IMR-90 (cell line): ENCODE measurements around the gene FGGY. TPM values are rescaled to one million over a fixed set of nuclear protein-coding genes. Genes with fewer than 3 reads are reported as not detected.

Experiments used
- ATAC-seq: fragments of 200-7000 bp; cut with Tn5 transposase; 2 replicates; pipeline ENCODE4 v1.9.1; 2020; ENCODE audit warnings: low read depth, mild to moderate bottlenecking, moderate library complexity
- BruUV-seq: library from RNA; stranded (reverse); fragments of 400-500 nt; replicated peaks from 2 replicates; lab custom pipeline; 2021; lab: Mats Ljungman, UMichigan
- CTCF ChIA-PET: fragments of 300-600 bp; formaldehyde crosslinking; extraction: SDS; loops from one replicate; lab custom pipeline; 2021; ENCODE audit warnings: antibody characterized with exemption; lab: Yijun Ruan, JAX
- POLR2A ChIA-PET: fragments of 300-600 bp; sonication (Branson Sonifier 250); formaldehyde crosslinking; loops from one replicate; lab custom pipeline; 2022; ENCODE audit warnings: antibody characterized with exemption; ENCODE audit not compliant: unreplicated experiment; lab: Charles Lee
- DNase-seq: peaks from one replicate; pipeline ENCODE4 v3.0.0; 2013
- H2AFZ ChIP-seq: replicated peaks from 2 replicates; pipeline ENCODE3; 2013; ENCODE audit warnings: low read length, mild to moderate bottlenecking; ENCODE audit not compliant: poor library complexity
- H2AK5ac ChIP-seq: 2 replicates; pipeline ENCODE4 v1.6.1; 2013; ENCODE audit warnings: low read depth, low read length, inconsistent platforms
- H2AK9ac ChIP-seq: replicated peaks from 2 replicates; pipeline ENCODE3; 2013; ENCODE audit warnings: mild to moderate bottlenecking, low read depth, low read length, moderate library complexity; ENCODE audit not compliant: poor library complexity
- H2BK120ac ChIP-seq: 2 replicates; pipeline ENCODE4 v1.6.1; 2013; ENCODE audit warnings: low read depth, low read length, inconsistent platforms
- H2BK15ac ChIP-seq: 3 replicates; pipeline ENCODE4 v1.6.1; 2013; ENCODE audit warnings: low read depth, low read length, inconsistent platforms
- H2BK20ac ChIP-seq: 2 replicates; pipeline ENCODE4 v1.6.1; 2013; ENCODE audit warnings: low read depth, mild to moderate bottlenecking, inconsistent platforms, low read length, moderate library complexity
- H2BK5ac ChIP-seq: 2 replicates; pipeline ENCODE4 v1.6.1; 2013; ENCODE audit warnings: mild to moderate bottlenecking, low read depth, low read length, inconsistent platforms; ENCODE audit not compliant: poor library complexity, severe bottlenecking
- H3K14ac ChIP-seq: replicated peaks from 2 replicates; pipeline ENCODE4 v1.6.1; 2013; ENCODE audit warnings: low read depth, low read length, inconsistent platforms
- H3K18ac ChIP-seq: 2 replicates; pipeline ENCODE4 v1.6.1; 2013; ENCODE audit warnings: low read depth, low read length, control low read depth
- H3K23ac ChIP-seq: 2 replicates; pipeline ENCODE4 v1.6.1; 2013; ENCODE audit warnings: low read depth, low read length, inconsistent platforms
- H3K27ac ChIP-seq: 2 replicates; pipeline ENCODE4 v1.5.1; 2013; ENCODE audit warnings: mild to moderate bottlenecking, control low read depth, low read length; ENCODE audit not compliant: insufficient read depth
- H3K27me3 ChIP-seq: 2 replicates; pipeline ENCODE4 v1.6.1; 2013; ENCODE audit warnings: low read length; ENCODE audit not compliant: control insufficient read depth, insufficient read depth
- H3K36me3 ChIP-seq: 2 replicates; pipeline ENCODE4 v1.6.1; 2013; ENCODE audit warnings: low read length, mixed read lengths; ENCODE audit not compliant: control insufficient read depth, insufficient read depth
- H3K4ac ChIP-seq: 2 replicates; pipeline ENCODE4 v1.6.1; 2013; ENCODE audit warnings: low read depth, low read length, inconsistent platforms
- H3K4me1 ChIP-seq: 2 replicates; pipeline ENCODE4 v1.6.1; 2013; ENCODE audit warnings: low read length, mixed read lengths; ENCODE audit not compliant: control insufficient read depth, insufficient read depth
- H3K4me2 ChIP-seq: 2 replicates; pipeline ENCODE4 v1.6.1; 2013; ENCODE audit warnings: low read depth, mild to moderate bottlenecking, control low read depth, low read length, moderate library complexity
- H3K4me3 ChIP-seq: 2 replicates; pipeline ENCODE4 v1.5.1; 2013; ENCODE audit warnings: low read depth, mild to moderate bottlenecking, control low read depth, low read length, moderate library complexity; ENCODE audit not compliant: insufficient read depth
- H3K56ac ChIP-seq: 2 replicates; pipeline ENCODE4 v1.6.1; 2013; ENCODE audit warnings: low read length, inconsistent platforms; ENCODE audit not compliant: insufficient read depth; ENCODE audit errors: extremely low read depth
- H3K79me1 ChIP-seq, 2 experiments: 2 replicates each; pipeline ENCODE4 v1.6.1; 2013; ENCODE audit warnings: low read length in 2 of 2, inconsistent platforms in 1 of 2, low read depth in 1 of 2
- H3K9ac ChIP-seq: 2 replicates; pipeline ENCODE4 v1.6.1; 2013; ENCODE audit warnings: low read depth, low read length, control low read depth
- H3K9me1 ChIP-seq: 2 replicates; pipeline ENCODE4 v1.6.1; 2013; ENCODE audit warnings: low read length, inconsistent platforms; ENCODE audit not compliant: insufficient read depth
- H3K9me3 ChIP-seq: 2 replicates; pipeline ENCODE4 v1.6.1; 2013; ENCODE audit warnings: low read length; ENCODE audit not compliant: control insufficient read depth, insufficient read depth
- H4K20me1 ChIP-seq: 2 replicates; pipeline ENCODE4 v1.6.1; 2013; ENCODE audit warnings: low read length, inconsistent platforms; ENCODE audit not compliant: insufficient read depth
- H4K5ac ChIP-seq: 2 replicates; pipeline ENCODE4 v1.6.1; 2013; ENCODE audit warnings: mild to moderate bottlenecking, low read depth, low read length, control low read depth
- H4K8ac ChIP-seq, 2 experiments: 2 replicates each; pipeline ENCODE4 v1.6.1; 2013; ENCODE audit warnings: low read depth in 2 of 2, low read length in 2 of 2, control low read depth in 1 of 2, inconsistent platforms in 1 of 2
- H4K91ac ChIP-seq: 2 replicates; pipeline ENCODE4 v1.6.1; 2013; ENCODE audit warnings: low read depth, low read length, inconsistent platforms; ENCODE audit not compliant: insufficient read depth
- BHLHE40 ChIP-seq: fragments of 150-350 bp; IDR thresholded peaks from 2 replicates; pipeline ENCODE4 v1.6.1; 2016; ENCODE audit warnings: mild to moderate bottlenecking, low read depth, low read length
- CEBPB ChIP-seq: IDR thresholded peaks from 2 replicates; pipeline ENCODE4 v1.6.1; 2012; ENCODE audit warnings: low read depth, low read length, improper control_type of control experiment
- CHD1 ChIP-seq: IDR thresholded peaks from 2 replicates; pipeline ENCODE4 v1.6.1; 2012; ENCODE audit warnings: low read depth, low read length, improper control_type of control experiment
- FOS ChIP-seq: fragments of 150-350 bp; IDR thresholded peaks from 2 replicates; pipeline ENCODE4 v1.6.1; 2016; ENCODE audit warnings: low read depth, low read length
- MAFK ChIP-seq: IDR thresholded peaks from 2 replicates; pipeline ENCODE4 v1.6.1; 2012; ENCODE audit warnings: low read depth, low read length, improper control_type of control experiment
- MAZ ChIP-seq: IDR thresholded peaks from 2 replicates; pipeline ENCODE4 v1.6.1; 2012; ENCODE audit warnings: low read depth, mild to moderate bottlenecking, low read length, improper control_type of control experiment, moderate library complexity, borderline replicate concordance
- MXI1 ChIP-seq: IDR thresholded peaks from 2 replicates; pipeline ENCODE4 v1.6.1; 2012; ENCODE audit warnings: low read depth, mild to moderate bottlenecking, low read length, moderate library complexity, borderline replicate concordance
- NFE2L2 ChIP-seq: fragments of 150-350 bp; IDR thresholded peaks from 2 replicates; pipeline ENCODE4 v1.6.1; 2016; ENCODE audit warnings: low read depth, mild to moderate bottlenecking, low read length
- POLR2A ChIP-seq: IDR thresholded peaks from 2 replicates; pipeline ENCODE4 v1.6.1; 2012; ENCODE audit warnings: mild to moderate bottlenecking, low read depth, low read length
- RAD21 ChIP-seq: IDR thresholded peaks from 2 replicates; pipeline ENCODE4 v1.6.1; 2012; ENCODE audit warnings: low read length, improper control_type of control experiment
- RCOR1 ChIP-seq: IDR thresholded peaks from 2 replicates; pipeline ENCODE4 v1.6.1; 2012; ENCODE audit warnings: mild to moderate bottlenecking, low read length, improper control_type of control experiment; ENCODE audit not compliant: insufficient replicate concordance
- RFX5 ChIP-seq: IDR thresholded peaks from 2 replicates; pipeline ENCODE4 v1.8.0; 2012; ENCODE audit warnings: low read depth, mild to moderate bottlenecking, low read length, moderate library complexity
- WGBS, 2 experiments: methylation state at CpG; one replicate each; pipeline versions ENCODE4 v1.1.5 to v1.1.7; 2013; ENCODE audit warnings: missing lambda C conversion rate in 2 of 2; ENCODE audit not compliant: insufficient read length in 1 of 2; ENCODE audit errors: extremely low coverage in 2 of 2; 5-methylcytosine and 5-hydroxymethylcytosine counted together
- dilution Hi-C: fragments of 300-500 bp; cut with HindIII; formaldehyde crosslinking; loops from one replicate; pipeline ENCODE4 v1.14.3; 2018; ENCODE audit warnings: low sequenced_read_pairs; ENCODE audit not compliant: unreplicated experiment
- in situ Hi-C: fragments of 300-500 bp; cut with MboI; formaldehyde crosslinking; loops from 3 replicates; pipeline ENCODE4 v1.14.3; 2019; ENCODE audit warnings: low sequenced_read_pairs, inconsistent platforms, mixed read lengths
- intact Hi-C: fragments of 100-400 bp; cut with micrococcal nuclease; formaldehyde crosslinking; loops from 2 replicates; pipeline ENCODE4 v1.10.0; 2022
- polyA plus RNA-seq, 3 experiments: library from polyadenylated mRNA; depleted of rRNA; stranded (reverse); fragments of >200 nt; gene quantifications; 2 replicates each; pipeline ENCODE4 v1.2.3, GENCODE V29; 2012; ENCODE audit warnings: low replicate concordance in 1 of 3
- total RNA-seq: library from RNA; depleted of rRNA; stranded (reverse); fragments of >200 nt; gene quantifications from 2 replicates; pipeline ENCODE4 v1.2.3, GENCODE V29; 2012
- TF ChIP-seq, protein P1 (sequence below): conservative IDR thresholded peaks from 2 replicates; pipeline ENCODE4 v1.5.1; 2012; ENCODE audit warnings: mild to moderate bottlenecking, low read depth, low read length, improper control_type of control experiment
- TF ChIP-seq, protein P2 (sequence below): fragments of 150-350 bp; IDR thresholded peaks from 2 replicates; pipeline ENCODE4 v1.6.1; 2016; ENCODE audit warnings: low read depth, mild to moderate bottlenecking, low read length, moderate library complexity, borderline replicate concordance

The FGGY gene
- total and polyA plus RNA-seq, 2 of the 4 experiments (the other 2 are of a cell fraction) = 5.6 to 14.0 TPM

DNA sequence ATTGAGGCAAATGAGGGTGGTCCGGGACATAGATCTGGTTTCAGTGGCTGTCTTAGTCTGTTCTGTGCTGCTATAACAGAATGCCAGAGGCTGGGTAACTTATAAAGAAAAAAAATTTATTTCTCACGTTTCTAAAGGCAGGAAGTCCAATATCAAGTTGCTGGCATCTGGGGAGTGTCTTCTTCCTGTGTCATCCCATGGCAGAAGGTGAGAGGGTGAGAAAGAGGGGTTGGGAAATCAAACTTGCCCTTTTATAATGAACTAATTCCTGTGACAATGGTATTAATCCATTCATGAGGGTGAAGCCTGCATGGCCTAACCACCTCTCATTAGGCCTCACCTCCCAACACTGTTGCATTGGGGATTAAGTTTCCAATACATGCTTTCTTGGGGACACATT lies 3.7 kb upstream of the FGGY start:
- peak overlapping the region; percentile 23; the same call in 1 of the 2 replicates for H2BK20ac ChIP-seq

More for the DNA sequence above, 3.7 kb upstream of the FGGY start:
- intact Hi-C loops (loop anchor here (10.0 kb wide), 1 partner anchor 218 kb away; no protein-coding TSS in a partner anchor), dilution Hi-C loops (no loop called here), in situ Hi-C loops (loop anchor here (25.0 kb wide), 1 partner anchor 506 kb away; the partner anchor contains the start of gene JUN)
- no peak overlapping the region for H3K4me2 ChIP-seq
- POLR2A ChIA-PET = no interaction called here
- CTCF ChIA-PET = no interaction called here
- DNase-seq = no peak
- peak overlapping the region; percentile 9; the same call in 1 of the 2 replicates for H4K91ac ChIP-seq
- H2AK5ac ChIP-seq = peak overlapping the region; percentile 69
- peak overlapping the region; percentile 32 for H2BK5ac ChIP-seq
- ATAC-seq = no peak
- no peak overlapping the region for H2AFZ ChIP-seq
- H3K4me3 ChIP-seq = no peak overlapping the region
- no peak overlapping the region for H3K56ac ChIP-seq
- peaks cover 5 to 6% of the 10 kb centered on the region in 2 experiments; a peak in 2 of 4 replicates for H3K79me1 ChIP-seq
- H2BK15ac ChIP-seq = 0 out of 3 replicates have a peak overlapping the region, but pooled peaks have one; percentile 27
- no peaks in the 10 kb centered on the region for H3K36me3 ChIP-seq
- H3K27ac ChIP-seq = no peak overlapping the region
- H3K14ac ChIP-seq = no peak overlapping the region
- peaks cover 4% of the 10 kb centered on the region for H3K4me1 ChIP-seq
- no peak overlapping the region for H4K8ac ChIP-seq
- no peak overlapping the region for H3K4ac ChIP-seq
- H4K20me1 ChIP-seq = no peaks in the 10 kb centered on the region
- H3K27me3 ChIP-seq = no peaks in the 10 kb centered on the region
- H2AK9ac ChIP-seq = no peak overlapping the region
- H3K23ac ChIP-seq = no peak overlapping the region
- no peak overlapping the region for H4K5ac ChIP-seq
- H3K9me3 ChIP-seq = no peaks in the 10 kb centered on the region
- BruUV-seq = no TSS peak
- WGBS, 2 experiments = no CpG with 5 or more reads among the region's 2 CpGs
- H2BK120ac ChIP-seq = peak overlapping the region; percentile 5; the same call in 1 of the 2 replicates
- H3K18ac ChIP-seq = peak overlapping the region; percentile 10; the same call in 1 of the 2 replicates
- no peaks in the 10 kb centered on the region; the same call in none of the 2 replicates for H3K9me1 ChIP-seq
- TF ChIP-seq, protein P1, sequence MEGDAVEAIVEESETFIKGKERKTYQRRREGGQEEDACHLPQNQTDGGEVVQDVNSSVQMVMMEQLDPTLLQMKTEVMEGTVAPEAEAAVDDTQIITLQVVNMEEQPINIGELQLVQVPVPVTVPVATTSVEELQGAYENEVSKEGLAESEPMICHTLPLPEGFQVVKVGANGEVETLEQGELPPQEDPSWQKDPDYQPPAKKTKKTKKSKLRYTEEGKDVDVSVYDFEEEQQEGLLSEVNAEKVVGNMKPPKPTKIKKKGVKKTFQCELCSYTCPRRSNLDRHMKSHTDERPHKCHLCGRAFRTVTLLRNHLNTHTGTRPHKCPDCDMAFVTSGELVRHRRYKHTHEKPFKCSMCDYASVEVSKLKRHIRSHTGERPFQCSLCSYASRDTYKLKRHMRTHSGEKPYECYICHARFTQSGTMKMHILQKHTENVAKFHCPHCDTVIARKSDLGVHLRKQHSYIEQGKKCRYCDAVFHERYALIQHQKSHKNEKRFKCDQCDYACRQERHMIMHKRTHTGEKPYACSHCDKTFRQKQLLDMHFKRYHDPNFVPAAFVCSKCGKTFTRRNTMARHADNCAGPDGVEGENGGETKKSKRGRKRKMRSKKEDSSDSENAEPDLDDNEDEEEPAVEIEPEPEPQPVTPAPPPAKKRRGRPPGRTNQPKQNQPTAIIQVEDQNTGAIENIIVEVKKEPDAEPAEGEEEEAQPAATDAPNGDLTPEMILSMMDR = no peak
- TF ChIP-seq, protein P2, sequence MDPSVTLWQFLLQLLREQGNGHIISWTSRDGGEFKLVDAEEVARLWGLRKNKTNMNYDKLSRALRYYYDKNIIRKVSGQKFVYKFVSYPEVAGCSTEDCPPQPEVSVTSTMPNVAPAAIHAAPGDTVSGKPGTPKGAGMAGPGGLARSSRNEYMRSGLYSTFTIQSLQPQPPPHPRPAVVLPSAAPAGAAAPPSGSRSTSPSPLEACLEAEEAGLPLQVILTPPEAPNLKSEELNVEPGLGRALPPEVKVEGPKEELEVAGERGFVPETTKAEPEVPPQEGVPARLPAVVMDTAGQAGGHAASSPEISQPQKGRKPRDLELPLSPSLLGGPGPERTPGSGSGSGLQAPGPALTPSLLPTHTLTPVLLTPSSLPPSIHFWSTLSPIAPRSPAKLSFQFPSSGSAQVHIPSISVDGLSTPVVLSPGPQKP = no peak
- no peak for TF ChIP-seq MAZ
- no peak for TF ChIP-seq MAFK
- TF ChIP-seq CEBPB = no peak
- TF ChIP-seq MXI1 = no peak
- no peak for TF ChIP-seq RAD21
- TF ChIP-seq RFX5 = no peak
- TF ChIP-seq POLR2A = no peak
- no peak for TF ChIP-seq NFE2L2
- TF ChIP-seq RCOR1 = no peak
- no peak for TF ChIP-seq BHLHE40
- no peak for TF ChIP-seq FOS
- TF ChIP-seq CHD1 = no peak
- H3K9ac ChIP-seq = no peak overlapping the region
